Thymus (tissue), 11 donors: Measurements from ENCODE around the gene LRRIQ4. TPM values are rescaled to one million over a fixed set of nuclear protein-coding genes. Genes with fewer than 3 reads are reported as not detected.

Source experiments
- DNase-seq, 9 donors: peaks; one replicate each; pipeline ENCODE4 v3.0.0-alpha.2; 2013; ENCODE audit warnings: low spot score in 9 of 9, low read depth in 6 of 9, missing footprints in 1 of 9
- H3K27ac ChIP-seq, 2 donors: one replicate each; pipeline ENCODE4 v1.5.1; 2013; ENCODE audit warnings: control low read depth in 1 of 2, low read depth in 1 of 2, low read length in 1 of 2, mild to moderate bottlenecking in 1 of 2, moderate library complexity in 1 of 2
- H3K27me3 ChIP-seq, 2 donors: one replicate each; pipeline ENCODE4 v1.5.1; 2013; ENCODE audit warnings: low read length in 1 of 2; ENCODE audit not compliant: control insufficient read depth in 2 of 2, insufficient read depth in 1 of 2
- H3K36me3 ChIP-seq, 2 donors: one replicate each; pipeline ENCODE4 v1.5.1; 2013; ENCODE audit warnings: low read length in 1 of 2, mild to moderate bottlenecking in 1 of 2, moderate library complexity in 1 of 2; ENCODE audit not compliant: control insufficient read depth in 2 of 2, insufficient read depth in 2 of 2
- H3K4me1 ChIP-seq, 2 donors: one replicate each; pipeline ENCODE4 v1.5.1; 2013; ENCODE audit warnings: low read length in 2 of 2; ENCODE audit not compliant: control insufficient read depth in 2 of 2, insufficient read depth in 2 of 2
- H3K4me3 ChIP-seq, 2 donors: one replicate each; pipeline ENCODE4 v1.5.1; 2013; ENCODE audit warnings: low read length in 2 of 2, control low read depth in 1 of 2, mild to moderate bottlenecking in 1 of 2
- H3K9me3 ChIP-seq, 2 donors: one replicate each; pipeline ENCODE4 v1.5.1; 2013; ENCODE audit warnings: low read length in 1 of 2, mild to moderate bottlenecking in 1 of 2; ENCODE audit not compliant: control insufficient read depth in 2 of 2, insufficient read depth in 1 of 2
- WGBS: extraction: QIAGEN DNeasy Blood & Tissue Kit; methylation state at CpG from one replicate; pipeline ENCODE4 v1.1.7; 2013; 5-methylcytosine and 5-hydroxymethylcytosine counted together
- polyA plus RNA-seq: library from polyadenylated mRNA; stranded (reverse); fragments of 200-250 nt; gene quantifications from one replicate; pipeline ENCODE4 v1.2.3, GENCODE V29; 2013
- total RNA-seq: library from RNA; stranded (reverse); fragments of 120-200 nt; gene quantifications from one replicate; pipeline ENCODE4 v1.2.4, GENCODE V29; 2013
- donor health status: healthy.

The LRRIQ4 gene
- total and polyA plus RNA-seq, 2 donors, result 0.05 to 0.07 TPM

- H3K4me1 ChIP-seq, result peaks cover 4 to 7% of the 10 kb centered on the region in 2 donors
- WGBS, result 92% methylated on average over 2 of the region's 2 CpGs
- H3K9me3 ChIP-seq, result no peaks in the 10 kb centered on the region
- no peak overlapping the region for H3K4me3 ChIP-seq
- H3K27ac ChIP-seq, result no peak overlapping the region
- H3K27me3 ChIP-seq, result no peaks in the 10 kb centered on the region
- DNase-seq, result no peak
- no peaks in the 10 kb centered on the region for H3K36me3 ChIP-seq
Observed at GRCh38 chr3:169818316-169818715, 5.6 kb downstream of the LRRIQ4 start.

DNA sequence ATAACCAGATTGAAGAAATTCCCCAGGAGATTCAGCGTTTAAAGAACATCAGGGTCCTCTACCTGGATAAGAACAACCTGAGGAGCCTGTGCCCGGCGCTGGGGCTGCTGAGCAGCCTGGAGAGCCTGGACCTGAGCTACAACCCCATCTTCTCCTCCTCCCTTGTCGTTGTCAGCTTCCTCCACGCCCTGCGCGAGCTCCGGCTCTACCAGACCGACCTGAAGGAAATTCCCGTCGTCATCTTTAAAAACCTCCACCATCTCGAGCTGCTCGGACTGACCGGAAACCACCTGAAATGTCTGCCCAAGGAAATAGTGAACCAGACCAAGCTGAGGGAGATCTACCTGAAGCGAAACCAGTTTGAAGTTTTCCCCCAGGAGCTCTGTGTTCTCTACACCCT, 9.4 kb downstream of the LRRIQ4 start:
- Histone ChIP-seq H3K9me3 (no peaks in the 10 kb centered on the region), H3K27ac (no peak overlapping the region), H3K27me3 (no peaks in the 10 kb centered on the region), H3K4me3 (no peak overlapping the region), H3K36me3 (no peaks in the 10 kb centered on the region), H3K4me1 (no peaks in the 10 kb centered on the region)
- 96% methylated on average over 15 of the region's 15 CpGs for WGBS
- DNase-seq, result no peak

DNA sequence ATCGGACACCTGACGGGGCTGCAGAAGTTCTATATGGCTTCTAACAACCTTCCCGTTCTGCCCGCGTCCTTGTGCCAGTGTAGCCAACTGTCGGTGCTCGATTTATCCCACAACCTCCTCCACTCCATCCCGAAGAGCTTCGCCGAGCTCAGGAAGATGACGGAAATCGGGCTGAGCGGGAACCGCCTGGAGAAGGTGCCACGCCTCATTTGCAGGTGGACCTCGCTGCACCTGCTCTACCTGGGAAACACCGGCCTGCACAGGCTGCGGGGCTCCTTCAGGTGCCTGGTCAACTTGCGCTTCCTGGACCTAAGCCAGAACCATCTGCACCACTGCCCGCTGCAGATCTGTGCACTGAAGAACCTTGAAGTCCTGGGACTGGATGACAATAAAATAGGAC, 9.9 kb downstream of the LRRIQ4 start:
- Histone ChIP-seq H3K9me3 (no peaks in the 10 kb centered on the region), H3K4me1 (no peaks in the 10 kb centered on the region), H3K27me3 (no peaks in the 10 kb centered on the region), H3K36me3 (no peaks in the 10 kb centered on the region), H3K4me3 (no peak overlapping the region), H3K27ac (no peak overlapping the region)
- 97% methylated on average over 20 of the region's 20 CpGs for WGBS
- no peak for DNase-seq

- H3K9me3 ChIP-seq, result no peaks in the 10 kb centered on the region
- H3K4me1 ChIP-seq, result no peaks in the 10 kb centered on the region
- no peak overlapping the region for H3K4me3 ChIP-seq
- no peak overlapping the region for H3K27ac ChIP-seq
- H3K27me3 ChIP-seq, result no peaks in the 10 kb centered on the region
- WGBS, result 97% methylated on average over 6 of the region's 6 CpGs
- no peak for DNase-seq
- H3K36me3 ChIP-seq, result no peaks in the 10 kb centered on the region
Observed at GRCh38 chr3:169822983-169823382, 10.3 kb downstream of the LRRIQ4 start.

- DNase-seq, result no peak
- Histone ChIP-seq H3K36me3 (no peaks in the 10 kb centered on the region), H3K27ac (no peak overlapping the region), H3K4me1 (no peaks in the 10 kb centered on the region), H3K9me3 (no peaks in the 10 kb centered on the region), H3K27me3 (no peaks in the 10 kb centered on the region), H3K4me3 (no peak overlapping the region)
- WGBS, result 96% methylated on average over 3 of the region's 3 CpGs
Observed at GRCh38 chr3:169825316-169825715, 12.6 kb downstream of the LRRIQ4 start.

GRCh38 chr3:169827712-169828111, 15.0 kb downstream of the LRRIQ4 start:
- WGBS, result 86% methylated on average over 4 of the region's 4 CpGs
- no peak overlapping the region for H3K4me3 ChIP-seq
- no peaks in the 10 kb centered on the region for H3K4me1 ChIP-seq
- no peak for DNase-seq
- H3K9me3 ChIP-seq, result no peaks in the 10 kb centered on the region
- no peaks in the 10 kb centered on the region for H3K27me3 ChIP-seq
- H3K27ac ChIP-seq, result no peak overlapping the region
- no peaks in the 10 kb centered on the region for H3K36me3 ChIP-seq

- H3K27ac ChIP-seq, result no peak overlapping the region
- WGBS, result 94% methylated on average over 1 of the region's 1 CpG
- H3K27me3 ChIP-seq, result no peaks in the 10 kb centered on the region
Observed at GRCh38 chr3:169835533-169835932, 22.9 kb downstream of the LRRIQ4 start.

DNA sequence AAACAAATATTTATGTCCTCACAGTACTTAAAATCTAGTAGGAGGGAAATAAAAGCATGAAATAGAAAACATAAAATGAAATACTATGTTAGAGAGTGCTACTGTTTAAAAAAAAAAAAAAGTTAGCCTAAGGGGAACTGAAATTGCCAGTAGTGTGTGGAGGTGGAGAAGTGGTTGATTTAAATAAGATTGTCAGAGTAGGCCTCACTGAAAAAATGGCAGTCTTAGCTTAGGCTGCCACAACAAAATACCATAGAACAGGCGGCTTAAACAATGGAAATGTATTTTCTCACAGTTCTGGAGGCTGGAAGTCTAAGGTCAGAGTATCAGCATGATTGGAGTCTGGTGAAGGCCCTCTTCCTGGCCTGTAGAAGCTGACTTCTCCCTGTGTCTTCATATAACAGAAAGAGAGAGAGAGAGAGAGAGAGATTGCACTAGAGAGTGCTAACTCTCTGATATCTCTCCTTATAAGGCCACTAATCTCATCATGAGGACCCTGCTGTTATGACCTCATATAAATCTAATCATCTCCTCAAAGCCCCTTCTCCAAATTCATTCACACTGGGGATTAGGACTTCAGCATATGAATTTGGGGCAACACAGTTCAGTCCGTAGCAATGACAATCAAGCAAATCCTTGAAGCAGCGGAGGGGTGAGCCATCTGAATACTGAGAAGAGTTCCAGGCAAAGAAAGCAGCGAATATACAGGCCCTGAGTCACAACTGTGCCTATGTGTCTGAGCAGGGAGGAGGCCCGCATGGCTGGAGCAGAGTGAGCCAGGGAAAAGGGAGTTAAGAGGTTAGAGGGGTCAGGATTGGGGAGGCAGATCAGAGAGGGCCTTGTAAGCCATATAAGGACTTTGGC, 23.6 kb downstream of the LRRIQ4 start:
- Histone ChIP-seq H3K27me3 (no peaks in the 10 kb centered on the region), H3K36me3 (no peaks in the 10 kb centered on the region), H3K4me3 (no peak overlapping the region), H3K9me3 (no peaks in the 10 kb centered on the region), H3K27ac (no peak overlapping the region), H3K4me1 (no peaks in the 10 kb centered on the region)
- 87% methylated on average over 5 of the region's 5 CpGs for WGBS
- DNase-seq, result no peak

More at GRCh38 chr3:169835533-169835932, 22.9 kb downstream of the LRRIQ4 start:
- no peak for DNase-seq
- no peak overlapping the region for H3K4me3 ChIP-seq
- H3K4me1 ChIP-seq, result no peaks in the 10 kb centered on the region
- no peaks in the 10 kb centered on the region for H3K36me3 ChIP-seq
- H3K9me3 ChIP-seq, result no peaks in the 10 kb centered on the region

- no peaks in the 10 kb centered on the region for H3K27me3 ChIP-seq
Observed at GRCh38 chr3:169836942-169837275, 24.2 kb downstream of the LRRIQ4 start.

More at GRCh38 chr3:169836942-169837275, 24.2 kb downstream of the LRRIQ4 start:
- DNase-seq, result no peak
- 97% methylated on average over 3 of the region's 3 CpGs for WGBS
- no peaks in the 10 kb centered on the region for H3K4me1 ChIP-seq
- no peaks in the 10 kb centered on the region for H3K9me3 ChIP-seq
- H3K4me3 ChIP-seq, result no peak overlapping the region
- H3K36me3 ChIP-seq, result no peaks in the 10 kb centered on the region
- H3K27ac ChIP-seq, result no peak overlapping the region
